K562 (cell line): ENCODE data around the gene ARF4. TPM values are rescaled to one million over a fixed set of nuclear protein-coding genes. Genes with fewer than 3 reads are reported as not detected.

ENCODE experiments used
- E2F8 ChIP-seq: fragments of 450-650 bp; IDR thresholded peaks from 2 replicates; pipeline ENCODE4 v1.7.1; 2018; ENCODE audit warnings: mild to moderate bottlenecking, low read depth; ENCODE audit not compliant: partially characterized antibody
- NELFE ChIP-seq: IDR thresholded peaks from 2 replicates; pipeline ENCODE4 v1.6.1; 2011; ENCODE audit warnings: mild to moderate bottlenecking; ENCODE audit not compliant: insufficient read depth, insufficient read length
- SMAD4 ChIP-seq: fragments of 250-450 bp; sonication (Bioruptor Pico); conservative IDR thresholded peaks from 2 replicates; pipeline ENCODE4 v1.8.0; 2021; ENCODE audit warnings: inconsistent platforms, mild to moderate bottlenecking, moderate library complexity
- ZNF609 ChIP-seq: sonication (generic); formaldehyde crosslinking; IDR thresholded peaks from 2 replicates; pipeline ENCODE4 v1.8.1; 2023; ENCODE audit warnings: missing genetic modification reagents, mild to moderate bottlenecking, borderline replicate concordance
- ZNF830 ChIP-seq: fragments of 250-450 bp; sonication (Bioruptor Pico); IDR thresholded peaks from 2 replicates; pipeline ENCODE4 v1.5.0; 2021; ENCODE audit warnings: mild to moderate bottlenecking
- polyA plus RNA-seq, 8 experiments: library from polyadenylated mRNA; depleted of rRNA in 4 of 8; stranded (reverse) in 5 of 8; unstranded in 3 of 8; fragments of >200 nt; fragmentation: Nextera tagmentation in 2 of 8; fragmentation: Illumina TruSeq in 1 of 8; extraction: Ambion mirVana in 2 of 8; extraction: Trizol in 1 of 8; gene quantifications; 2 replicates each; pipeline versions ENCODE4 v1.2.1 to v1.2.3, GENCODE V29; 2011 to 2014; ENCODE audit warnings: inconsistent platforms in 1 of 8, missing spikeins in 1 of 8
- total RNA-seq, 7 experiments: library from RNA; depleted of rRNA in 6 of 7; stranded (reverse); fragments of >200 nt in 6 of 7; fragmentation: Illumina TruSeq in 2 of 7; extraction: Trizol in 2 of 7; gene quantifications; 2 replicates each; pipeline versions ENCODE4 v1.2.1 to v1.2.3, GENCODE V29; 2011 to 2021; ENCODE audit warnings: low replicate concordance in 1 of 7
- TF ChIP-seq, protein P1 (sequence below), 2 experiments: fragments of 450-650 bp; formaldehyde crosslinking in 1 of 2; IDR thresholded peaks; 2 replicates each; pipeline versions ENCODE4 v1.4.0 to v1.6.1; 2014 to 2020; ENCODE audit warnings: mild to moderate bottlenecking in 2 of 2, borderline replicate concordance in 1 of 2, low read depth in 1 of 2
- TF ChIP-seq, protein P2 (sequence below): fragments of 450-650 bp; IDR thresholded peaks from 2 replicates; pipeline ENCODE4 v1.6.1; 2014; ENCODE audit warnings: low read depth, mild to moderate bottlenecking, moderate library complexity, borderline replicate concordance

ARF4 gene
- total and polyA plus RNA-seq, 9 of the 15 experiments (the other 6 are each of a cell fraction or from before 2014, with no cell fraction given) = 41.1 to 273 (median 83.8) TPM

GRCh38 chr3:57597127-57597923 is at the start of gene ARF4 (continued):
- TF ChIP-seq, protein P1, sequence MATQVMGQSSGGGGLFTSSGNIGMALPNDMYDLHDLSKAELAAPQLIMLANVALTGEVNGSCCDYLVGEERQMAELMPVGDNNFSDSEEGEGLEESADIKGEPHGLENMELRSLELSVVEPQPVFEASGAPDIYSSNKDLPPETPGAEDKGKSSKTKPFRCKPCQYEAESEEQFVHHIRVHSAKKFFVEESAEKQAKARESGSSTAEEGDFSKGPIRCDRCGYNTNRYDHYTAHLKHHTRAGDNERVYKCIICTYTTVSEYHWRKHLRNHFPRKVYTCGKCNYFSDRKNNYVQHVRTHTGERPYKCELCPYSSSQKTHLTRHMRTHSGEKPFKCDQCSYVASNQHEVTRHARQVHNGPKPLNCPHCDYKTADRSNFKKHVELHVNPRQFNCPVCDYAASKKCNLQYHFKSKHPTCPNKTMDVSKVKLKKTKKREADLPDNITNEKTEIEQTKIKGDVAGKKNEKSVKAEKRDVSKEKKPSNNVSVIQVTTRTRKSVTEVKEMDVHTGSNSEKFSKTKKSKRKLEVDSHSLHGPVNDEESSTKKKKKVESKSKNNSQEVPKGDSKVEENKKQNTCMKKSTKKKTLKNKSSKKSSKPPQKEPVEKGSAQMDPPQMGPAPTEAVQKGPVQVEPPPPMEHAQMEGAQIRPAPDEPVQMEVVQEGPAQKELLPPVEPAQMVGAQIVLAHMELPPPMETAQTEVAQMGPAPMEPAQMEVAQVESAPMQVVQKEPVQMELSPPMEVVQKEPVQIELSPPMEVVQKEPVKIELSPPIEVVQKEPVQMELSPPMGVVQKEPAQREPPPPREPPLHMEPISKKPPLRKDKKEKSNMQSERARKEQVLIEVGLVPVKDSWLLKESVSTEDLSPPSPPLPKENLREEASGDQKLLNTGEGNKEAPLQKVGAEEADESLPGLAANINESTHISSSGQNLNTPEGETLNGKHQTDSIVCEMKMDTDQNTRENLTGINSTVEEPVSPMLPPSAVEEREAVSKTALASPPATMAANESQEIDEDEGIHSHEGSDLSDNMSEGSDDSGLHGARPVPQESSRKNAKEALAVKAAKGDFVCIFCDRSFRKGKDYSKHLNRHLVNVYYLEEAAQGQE (IDR thresholded peaks at IDR 0.05; ENCODE audit: borderline replicate concordance) = peak; percentile 60; the same call in 1 of the 2 replicates
- TF ChIP-seq, protein P1 (CRISPR knock-in tag; IDR thresholded peaks at IDR 0.05; ENCODE audit: low read depth) = no peak
- TF ChIP-seq ZNF830 (CRISPR knock-in tag) (no peak), E2F8 (peak; percentile 87), ZNF609 (no peak), SMAD4 (CRISPR knock-in tag) (no peak; the same call in 1 of the 2 replicates), NELFE (no peak)
- TF ChIP-seq, protein P2, sequence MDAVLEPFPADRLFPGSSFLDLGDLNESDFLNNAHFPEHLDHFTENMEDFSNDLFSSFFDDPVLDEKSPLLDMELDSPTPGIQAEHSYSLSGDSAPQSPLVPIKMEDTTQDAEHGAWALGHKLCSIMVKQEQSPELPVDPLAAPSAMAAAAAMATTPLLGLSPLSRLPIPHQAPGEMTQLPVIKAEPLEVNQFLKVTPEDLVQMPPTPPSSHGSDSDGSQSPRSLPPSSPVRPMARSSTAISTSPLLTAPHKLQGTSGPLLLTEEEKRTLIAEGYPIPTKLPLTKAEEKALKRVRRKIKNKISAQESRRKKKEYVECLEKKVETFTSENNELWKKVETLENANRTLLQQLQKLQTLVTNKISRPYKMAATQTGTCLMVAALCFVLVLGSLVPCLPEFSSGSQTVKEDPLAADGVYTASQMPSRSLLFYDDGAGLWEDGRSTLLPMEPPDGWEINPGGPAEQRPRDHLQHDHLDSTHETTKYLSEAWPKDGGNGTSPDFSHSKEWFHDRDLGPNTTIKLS = peak; percentile 99
